Loucy (cell line): Measurements from ENCODE around the gene SFR1.

Source experiments
- H2AFZ ChIP-seq: fragments of 200-600 bp; sonication (generic); 2 replicates; pipeline ENCODE4 v1.6.0; 2016; ENCODE audit warnings: antibody characterized with exemption, mild to moderate bottlenecking, low read length, moderate library complexity
- H3F3A ChIP-seq: fragments of 200-600 bp; 2 replicates; pipeline ENCODE4 v1.6.0; 2016; ENCODE audit warnings: antibody characterized with exemption, low read depth, mild to moderate bottlenecking
- H3K27me3 ChIP-seq: fragments of 200-600 bp; sonication (generic); 2 replicates; pipeline ENCODE4 v1.6.1; 2014; ENCODE audit warnings: low read length, mild to moderate bottlenecking; ENCODE audit not compliant: insufficient read depth, poor library complexity, severe bottlenecking
- H3K36me3 ChIP-seq: fragments of 200-600 bp; sonication (generic); 2 replicates; pipeline ENCODE4 v1.6.1; 2016; ENCODE audit warnings: low read length; ENCODE audit not compliant: insufficient read depth
- H3K4me1 ChIP-seq: fragments of 200-600 bp; sonication (generic); 2 replicates; pipeline ENCODE4 v1.5.1; 2014; ENCODE audit warnings: low read length, mild to moderate bottlenecking; ENCODE audit not compliant: insufficient read depth, poor library complexity, severe bottlenecking
- H3K4me2 ChIP-seq: fragments of 200-600 bp; sonication (generic); 2 replicates; pipeline ENCODE4 v1.6.0; 2014; ENCODE audit warnings: antibody characterized with exemption, low read length, low read depth, mild to moderate bottlenecking; ENCODE audit not compliant: poor library complexity, severe bottlenecking
- H3K4me3 ChIP-seq: fragments of 200-600 bp; sonication (generic); 2 replicates; pipeline ENCODE4 v1.5.1; 2014; ENCODE audit warnings: low read length, mild to moderate bottlenecking, mixed read lengths; ENCODE audit not compliant: poor library complexity, severe bottlenecking
- H3K79me2 ChIP-seq: fragments of 200-600 bp; sonication (generic); 2 replicates; pipeline ENCODE4 v1.6.1; 2014; ENCODE audit warnings: low read length; ENCODE audit not compliant: insufficient read depth
- H3K9ac ChIP-seq: fragments of 200-600 bp; sonication (generic); 2 replicates; pipeline ENCODE4 v1.6.0; 2014; ENCODE audit warnings: mild to moderate bottlenecking, low read depth, low read length, moderate library complexity; ENCODE audit not compliant: poor library complexity, severe bottlenecking
- H3K9me2 ChIP-seq: fragments of 200-600 bp; sonication (generic); replicated peaks from 2 replicates; pipeline ENCODE4 v1.6.1; 2016; ENCODE audit warnings: low read depth, low read length, mixed read lengths
- H3K9me3 ChIP-seq: fragments of 200-600 bp; sonication (generic); 2 replicates; pipeline ENCODE4 v1.6.1; 2014; ENCODE audit warnings: mild to moderate bottlenecking, antibody characterized with exemption, low read length, low read depth; ENCODE audit not compliant: insufficient read depth
- H4K20me1 ChIP-seq: fragments of 200-600 bp; sonication (generic); 2 replicates; pipeline ENCODE4 v1.6.0; 2014; ENCODE audit warnings: antibody characterized with exemption, low read length, mild to moderate bottlenecking; ENCODE audit not compliant: insufficient read depth, poor library complexity, severe bottlenecking
- CTCF ChIP-seq: fragments of 200-600 bp; sonication (generic); conservative IDR thresholded peaks from 2 replicates; pipeline ENCODE4 v1.5.1; 2014; ENCODE audit warnings: mild to moderate bottlenecking, antibody characterized with exemption, low read length
- EZH2phosphoT487 ChIP-seq: fragments of 200-600 bp; IDR thresholded peaks from 2 replicates; pipeline ENCODE4 v1.6.1; 2018; ENCODE audit warnings: antibody characterized with exemption, mild to moderate bottlenecking, moderate library complexity, borderline replicate concordance

SFR1 gene

GRCh38 chr10:104117839-104118323 lies 4.1 kb upstream of the SFR1 start:
- Histone ChIP-seq H3K9me3 (no peaks in the 10 kb centered on the region), H3K36me3 (no peaks in the 10 kb centered on the region), H3K4me1 (peaks cover 32% of the 10 kb centered on the region), H3K9me2 (no peaks in the 10 kb centered on the region), H4K20me1 (no peaks in the 10 kb centered on the region), H3K9ac (no peak overlapping the region), H3K27me3 (no peaks in the 10 kb centered on the region), H3K79me2 (peaks cover 7% of the 10 kb centered on the region), H2AFZ (0 out of 2 replicates have a peak overlapping the region, but pooled peaks have one; percentile 25), H3F3A (peaks cover 3% of the 10 kb centered on the region; the same call in 1 of the 2 replicates), H3K4me2 (no peak overlapping the region), H3K4me3 (no peak overlapping the region)
- no peak for TF ChIP-seq EZH2phosphoT487
- TF ChIP-seq CTCF = no peak

- Histone ChIP-seq H3K36me3 (no peaks in the 10 kb centered on the region), H3F3A (peaks cover 1% of the 10 kb centered on the region; the same call in 1 of the 2 replicates), H2AFZ (peak overlapping the region; percentile 48; the same call in 1 of the 2 replicates), H3K9me3 (no peaks in the 10 kb centered on the region), H3K4me3 (no peak overlapping the region), H3K27me3 (no peaks in the 10 kb centered on the region), H3K4me1 (peaks cover 21% of the 10 kb centered on the region), H3K4me2 (no peak overlapping the region), H3K9ac (peak overlapping the region; percentile 97), H3K9me2 (no peaks in the 10 kb centered on the region), H3K79me2 (peaks cover 20% of the 10 kb centered on the region), H4K20me1 (no peaks in the 10 kb centered on the region)
- TF ChIP-seq CTCF (no peak), EZH2phosphoT487 (no peak)
Measured at GRCh38 chr10:104119996-104120395, 2.0 kb upstream of the SFR1 start.

GRCh38 chr10:104120512-104120902 lies 1.5 kb upstream of the SFR1 start:
- Histone ChIP-seq H2AFZ (no peak overlapping the region; the same call in 1 of the 2 replicates), H3K9ac (peak overlapping the region; percentile 97), H3K36me3 (no peaks in the 10 kb centered on the region), H3K9me3 (no peaks in the 10 kb centered on the region), H3K79me2 (peaks cover 20% of the 10 kb centered on the region), H3K4me1 (peaks cover 21% of the 10 kb centered on the region), H3K27me3 (no peaks in the 10 kb centered on the region), H3K4me3 (peak overlapping the region; percentile 90), H3F3A (no peaks in the 10 kb centered on the region), H3K9me2 (no peaks in the 10 kb centered on the region), H4K20me1 (no peaks in the 10 kb centered on the region), H3K4me2 (peak overlapping the region; percentile 84)
- TF ChIP-seq EZH2phosphoT487 (no peak), CTCF (no peak)
